Stimulated activated CD4-positive, alpha-beta T cell treated with anti-CD3 and anti-CD28 coated beads, Interleukin-4, amount 100 ng/mL, for 1 hour (primary cell): ENCODE measurements around the gene COL26A1.
A peak's percentile ranks its signal among the peaks of the same experiment; 100 is the strongest.
"Not testable (repeated sequence)": the region's sequence is repeated elsewhere in the genome, so short reads cannot be mapped to it uniquely, and the experiment has no call there.

Experiments used
- DNase-seq: peaks from one replicate; pipeline ENCODE4 v3.0.0-alpha.2; 2020

Gene COL26A1

DNA sequence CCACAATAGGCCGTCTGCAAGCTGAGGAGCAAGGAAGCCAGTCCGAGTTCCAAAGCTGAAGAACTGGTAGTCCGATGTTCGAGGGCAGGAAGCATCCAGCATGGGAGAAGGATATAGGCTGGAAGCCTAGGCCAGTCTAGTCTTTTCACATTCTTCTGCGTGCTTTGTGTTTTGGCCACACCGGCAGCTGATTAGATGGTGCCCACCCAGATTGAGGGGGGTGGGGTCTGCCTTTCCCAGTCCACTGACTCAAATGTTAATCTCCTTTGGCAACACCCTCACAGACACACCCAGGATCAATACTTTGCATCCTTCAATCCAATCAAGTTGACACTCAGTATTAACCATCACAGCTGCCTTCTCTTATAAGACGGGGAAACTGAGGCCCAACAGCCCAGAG lies 142.8 kb downstream of the COL26A1 start:
- DNase-seq: not testable (repeated sequence)

DNA sequence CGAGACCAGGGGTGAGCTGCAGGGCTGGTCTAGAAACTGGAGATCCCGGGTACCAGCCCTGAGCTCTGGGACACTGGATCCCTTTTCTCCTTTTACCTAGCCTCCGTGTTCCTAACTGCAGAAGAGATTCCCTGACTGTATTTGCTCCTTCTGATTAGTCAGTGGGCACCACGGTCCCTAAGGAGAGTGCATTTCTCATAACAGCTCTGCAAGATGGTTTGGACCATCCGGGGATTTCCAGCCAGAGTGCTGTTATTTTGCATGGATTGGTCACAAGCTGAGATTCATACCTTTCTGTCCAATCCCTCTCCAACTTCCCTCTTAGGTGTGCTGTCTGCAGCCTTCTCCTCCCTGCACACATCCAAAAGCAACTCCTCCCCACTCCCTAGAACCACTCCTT lies 143.9 kb downstream of the COL26A1 start:
- no peak for DNase-seq

DNA sequence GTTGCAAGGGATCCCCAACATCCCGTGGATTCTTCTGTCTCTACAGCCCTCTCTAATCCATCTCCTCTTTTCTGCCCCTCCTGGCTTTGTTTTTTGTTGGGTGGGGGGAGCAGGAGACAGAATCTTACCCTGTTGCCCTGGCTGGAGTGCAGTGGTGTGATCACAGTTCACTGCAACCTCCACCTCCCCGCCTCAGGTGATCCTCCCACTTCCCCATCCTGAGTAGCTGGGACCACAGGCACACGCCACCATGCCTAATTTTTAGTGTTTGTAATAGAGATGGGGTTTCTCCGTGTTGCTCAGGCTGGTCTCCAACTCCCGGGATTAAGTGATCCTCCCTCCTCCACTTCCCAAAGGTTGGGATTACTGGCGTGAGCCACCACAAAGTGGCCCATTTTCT lies 144.7 kb downstream of the COL26A1 start:
- DNase-seq: no peak

DNA sequence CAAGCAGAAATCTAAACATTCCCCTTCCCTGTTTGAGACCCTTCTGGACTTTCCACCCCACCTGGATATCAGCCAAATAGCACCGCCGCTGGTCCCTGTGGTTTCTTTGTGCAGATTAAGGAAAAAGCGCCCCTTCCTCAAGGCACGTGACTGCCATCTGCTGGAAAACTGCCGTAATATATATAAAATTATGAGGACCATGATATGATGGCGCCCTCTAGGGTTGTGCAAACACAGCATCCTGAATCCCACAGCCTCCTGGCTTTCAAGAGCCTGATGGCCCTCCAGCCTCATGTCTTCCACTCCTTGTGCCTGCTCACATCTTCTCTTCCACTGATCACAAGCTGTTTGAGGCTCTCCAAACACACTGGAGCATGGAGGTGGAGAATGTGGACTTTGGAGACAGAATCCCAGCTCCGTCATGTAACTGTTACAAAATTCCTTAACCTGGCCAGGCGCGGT lies 145.1 kb downstream of the COL26A1 start:
- peak; percentile 13 for DNase-seq

DNA sequence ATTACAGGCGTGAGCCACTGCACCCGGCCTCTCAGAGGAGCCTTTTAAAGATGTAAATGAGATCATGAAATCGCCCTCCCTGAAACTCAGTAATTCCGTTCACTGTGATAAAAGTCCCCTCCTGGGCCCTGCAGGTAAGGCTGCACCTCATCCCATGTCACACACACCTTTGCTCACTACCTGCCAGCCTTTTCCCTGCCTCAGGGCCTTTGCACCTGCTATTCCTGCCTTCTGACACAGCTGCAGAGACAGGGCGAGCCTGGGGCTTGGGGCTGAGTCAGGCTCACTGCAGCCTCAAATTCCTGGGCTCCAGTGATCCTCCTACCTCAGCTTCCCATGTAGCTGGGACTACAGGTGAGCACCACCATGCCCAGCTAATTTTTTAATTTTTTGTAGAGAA lies 147.6 kb downstream of the COL26A1 start:
- DNase-seq: no peak

DNA sequence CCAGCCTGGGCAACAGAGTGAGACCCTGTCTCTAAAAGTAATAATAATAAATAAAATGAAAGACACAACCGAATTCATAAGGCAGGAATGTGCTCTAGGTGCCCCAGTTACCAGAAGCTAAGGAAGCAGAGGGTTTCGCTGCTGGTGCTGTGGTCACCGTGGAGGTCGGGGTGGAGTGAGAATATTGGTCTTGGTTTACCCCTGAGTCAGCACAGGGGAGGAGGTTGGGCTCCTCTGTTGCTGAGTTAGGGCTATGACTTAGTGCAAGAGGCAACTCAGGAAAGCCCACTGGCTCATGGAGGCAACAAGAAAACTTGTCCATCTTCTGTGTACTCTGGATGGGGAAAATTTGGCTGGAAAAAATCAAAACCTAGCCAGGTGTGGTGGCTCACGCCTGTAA lies 149.3 kb downstream of the COL26A1 start:
- no peak for DNase-seq

DNA sequence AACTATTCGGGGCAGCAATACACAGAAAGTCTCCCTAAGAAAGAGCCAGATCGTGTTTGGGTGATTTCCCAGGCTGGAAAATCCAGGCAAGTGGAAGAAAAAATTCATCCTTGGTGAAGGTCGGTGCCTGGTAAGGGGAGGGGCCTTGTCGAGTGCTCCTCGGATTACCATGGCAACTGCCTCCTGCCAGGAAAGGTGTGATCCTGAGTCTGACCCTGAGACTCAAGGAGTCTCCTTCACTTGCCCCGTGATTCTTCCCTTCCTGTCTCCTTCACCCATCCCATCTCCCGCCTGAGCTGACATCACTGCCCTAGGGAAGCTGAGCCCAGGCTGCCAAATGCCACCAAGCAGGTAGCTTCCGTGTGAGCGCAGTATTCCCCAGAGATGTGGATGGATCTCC lies 154.2 kb downstream of the COL26A1 start:
- no peak for DNase-seq

DNA sequence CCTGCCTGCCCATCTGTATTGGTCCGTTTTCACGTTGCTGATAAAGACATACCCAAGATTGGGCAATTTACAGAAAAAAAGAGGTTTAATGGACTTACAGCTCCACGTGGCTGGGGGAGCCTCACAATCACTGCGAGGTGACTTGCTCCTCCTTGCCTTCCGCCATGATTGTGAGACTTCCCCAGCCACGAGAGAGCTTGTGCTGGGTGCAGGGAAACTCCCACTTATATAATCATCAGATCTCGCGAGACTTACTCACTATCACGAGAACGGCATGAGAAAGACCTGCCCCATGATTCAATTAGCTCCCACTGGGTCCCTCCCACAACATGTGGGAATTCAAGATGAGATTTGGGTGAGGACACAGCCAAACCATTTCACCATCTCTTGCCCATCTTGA lies 154.6 kb downstream of the COL26A1 start:
- no peak for DNase-seq

DNA sequence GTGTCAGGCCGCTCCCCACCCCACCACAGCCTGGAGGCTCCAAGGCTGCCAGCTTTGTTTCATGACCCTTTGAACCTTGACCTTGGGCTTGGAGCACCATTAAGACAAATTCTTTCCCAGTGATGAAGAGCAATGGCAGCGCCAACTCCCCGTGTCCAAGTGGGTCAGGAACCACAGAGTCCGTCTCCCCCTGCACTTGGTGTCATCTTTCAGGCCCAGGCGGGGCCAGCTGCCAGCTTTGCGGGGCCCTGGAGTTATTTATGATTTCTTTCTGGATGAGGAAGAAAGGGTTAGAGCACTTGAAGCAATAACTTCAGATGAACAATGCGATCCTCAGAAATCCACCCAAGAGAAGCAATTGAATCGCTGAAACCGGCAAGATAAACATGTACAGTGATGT lies 155.7 kb downstream of the COL26A1 start:
- DNase-seq: no peak

DNA sequence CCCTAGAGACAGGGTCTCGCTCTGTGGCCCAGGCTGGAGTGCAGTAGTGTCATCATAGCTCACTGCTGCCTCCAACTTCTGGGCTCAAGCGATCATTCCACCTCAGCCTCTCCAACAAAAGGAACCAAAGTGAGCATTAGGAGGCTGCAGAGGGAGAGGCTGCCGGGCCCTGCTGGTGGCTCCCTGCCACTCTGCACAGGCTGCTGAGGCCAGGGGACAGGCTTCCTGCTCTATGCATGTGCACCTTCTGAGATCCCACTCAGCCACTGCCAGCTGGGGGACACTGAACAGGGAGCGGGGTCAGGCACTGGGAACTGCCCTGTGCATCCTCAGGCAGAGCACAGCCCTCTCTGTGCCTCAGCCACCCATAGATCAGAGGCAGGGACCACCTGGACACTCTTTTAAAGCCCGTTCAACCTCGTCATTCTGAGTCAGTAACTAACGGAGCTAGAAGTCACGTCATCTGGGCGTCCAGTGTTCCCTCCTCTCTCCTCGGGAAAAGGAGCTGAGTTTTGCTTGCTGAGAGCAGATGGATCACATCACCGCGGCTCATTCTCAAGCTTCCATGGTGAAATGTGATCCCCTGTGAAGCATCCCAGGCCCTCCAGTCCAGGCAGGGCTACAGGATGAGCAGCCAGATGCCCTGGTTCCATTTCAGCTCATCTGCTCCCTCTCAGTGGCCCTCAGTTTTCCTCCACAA lies 156.8 kb downstream of the COL26A1 start:
- no peak for DNase-seq

DNA sequence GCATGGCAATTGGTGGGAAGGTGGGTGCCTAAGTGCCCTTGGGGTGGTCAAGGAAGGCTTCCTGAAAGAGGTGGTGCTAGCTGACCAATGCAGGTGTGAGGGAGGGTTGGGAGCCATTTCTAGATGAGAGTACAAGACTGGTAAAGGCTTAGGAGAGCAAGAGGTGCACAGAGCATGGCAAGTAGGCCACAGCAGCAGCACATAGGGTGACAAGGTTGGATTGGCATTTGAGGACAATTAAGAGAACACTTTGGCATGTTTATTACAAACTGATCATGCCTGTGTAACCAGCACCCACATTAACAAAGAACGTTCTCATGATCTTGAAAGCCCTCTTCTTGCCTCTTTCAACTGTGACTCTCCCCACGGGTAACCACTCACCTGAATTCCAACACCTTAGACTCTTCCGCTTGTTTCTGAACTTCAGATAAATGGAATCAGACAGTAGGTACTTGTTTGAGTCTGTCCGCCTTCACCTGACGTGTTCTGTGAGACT lies 158.8 kb downstream of the COL26A1 start:
- DNase-seq: no peak

DNA sequence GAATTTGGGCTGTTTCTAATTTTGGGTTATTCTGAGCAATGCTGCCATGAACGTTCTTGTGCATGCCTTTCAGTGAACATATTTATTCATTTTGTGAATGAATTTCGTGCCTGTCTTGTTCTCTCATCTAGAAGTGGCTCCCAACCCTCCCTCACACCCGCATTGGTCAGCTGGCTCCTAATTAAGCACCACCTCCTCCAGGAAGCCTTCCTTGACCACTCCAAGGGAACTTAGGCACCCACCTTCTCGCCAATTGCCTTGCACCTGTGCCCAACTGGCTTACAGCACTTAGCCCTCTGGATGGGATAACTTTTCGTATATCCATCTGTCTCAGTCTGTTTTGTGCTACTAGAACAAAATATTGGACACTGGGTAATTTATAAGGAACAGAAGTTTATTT lies 159.3 kb downstream of the COL26A1 start:
- DNase-seq: no peak

DNA sequence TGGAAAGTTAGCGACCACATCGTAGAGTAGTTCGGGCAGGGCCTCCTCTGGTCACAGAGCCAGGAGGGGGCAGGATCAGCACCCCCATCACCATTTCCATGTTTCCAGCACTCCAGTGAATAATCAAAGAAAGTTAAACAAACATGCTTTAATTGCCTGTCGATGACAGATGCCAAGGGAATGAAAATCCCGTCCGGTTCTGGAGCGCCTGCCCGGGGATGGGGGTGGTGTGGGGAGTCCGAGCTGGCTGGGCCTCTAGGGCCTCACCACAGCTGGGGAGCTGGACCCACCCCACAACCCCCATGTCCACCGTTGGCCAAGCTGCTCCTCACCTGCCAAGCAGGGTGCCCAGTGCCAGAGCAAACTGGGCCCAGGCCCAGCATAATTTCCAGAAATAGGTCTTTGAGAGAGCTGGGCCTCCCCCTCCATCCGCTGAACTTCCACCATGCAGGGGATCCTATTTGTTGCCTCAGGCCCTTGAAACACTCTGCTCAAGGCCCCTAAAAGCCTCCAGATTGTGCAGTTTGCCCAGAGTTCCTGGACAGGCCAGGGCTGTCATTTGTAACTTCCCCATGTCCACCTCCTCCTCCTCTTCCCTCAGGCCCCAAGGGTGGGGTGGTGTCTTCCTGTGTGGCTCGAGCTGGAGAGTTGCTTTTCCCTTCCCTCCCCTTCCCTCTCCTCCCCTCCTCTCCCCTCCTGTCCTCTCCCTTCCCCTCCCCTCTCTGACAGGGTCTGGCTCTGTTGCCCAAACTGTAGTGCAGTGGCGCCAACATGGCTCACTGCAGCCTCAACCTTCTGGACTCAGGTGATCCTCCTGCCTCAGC lies 165.4 kb downstream of the COL26A1 start:
- no peak for DNase-seq

DNA sequence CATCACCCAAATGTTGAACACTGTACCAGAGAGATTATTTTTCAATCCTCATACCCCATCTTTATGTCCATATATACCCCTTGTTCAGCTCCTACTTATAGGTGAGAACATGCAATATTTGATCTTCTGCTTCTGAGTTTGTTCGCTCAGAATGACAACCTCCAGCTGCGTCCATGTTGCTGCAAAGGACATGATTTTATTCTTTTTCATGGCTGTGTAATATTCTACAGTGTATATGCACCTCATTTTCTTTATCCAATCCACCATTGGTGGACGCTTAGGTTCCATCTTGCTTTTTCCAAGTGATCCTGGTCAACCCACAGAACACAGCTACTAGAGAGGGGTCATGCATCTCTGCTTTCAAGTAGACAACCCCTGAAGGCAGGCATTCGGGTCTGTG lies 166.9 kb downstream of the COL26A1 start:
- DNase-seq: no peak

DNA sequence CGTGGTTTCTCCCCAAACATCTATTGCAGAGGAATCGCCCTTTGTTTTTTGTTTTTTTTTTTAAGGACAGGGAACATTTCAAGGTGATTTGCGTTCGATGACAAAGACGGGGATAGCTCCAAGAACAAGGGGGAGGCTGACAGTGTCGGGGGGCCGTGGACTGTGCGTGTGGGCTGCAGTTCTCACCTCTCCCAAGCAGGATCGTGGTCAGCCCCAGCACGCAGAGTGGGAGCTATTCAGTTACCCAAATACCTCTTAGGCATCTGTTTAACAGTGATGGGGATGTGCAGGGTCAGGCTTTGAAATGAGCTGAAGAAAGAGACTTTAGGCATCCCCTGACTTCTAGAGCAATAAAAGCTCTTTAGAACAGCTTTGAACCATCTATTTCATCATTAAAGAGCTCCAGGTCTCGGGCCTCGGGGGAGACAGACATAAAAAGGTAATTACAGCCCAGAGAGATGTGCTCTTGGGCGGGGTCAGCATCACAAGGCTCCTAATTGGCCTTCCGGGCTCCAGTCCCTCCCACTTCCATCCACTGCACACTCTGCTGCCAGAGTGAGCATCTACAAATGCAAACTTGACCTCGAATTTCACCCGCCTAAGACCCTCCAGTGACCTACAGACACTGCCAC lies 169.2 kb downstream of the COL26A1 start:
- DNase-seq: no peak

DNA sequence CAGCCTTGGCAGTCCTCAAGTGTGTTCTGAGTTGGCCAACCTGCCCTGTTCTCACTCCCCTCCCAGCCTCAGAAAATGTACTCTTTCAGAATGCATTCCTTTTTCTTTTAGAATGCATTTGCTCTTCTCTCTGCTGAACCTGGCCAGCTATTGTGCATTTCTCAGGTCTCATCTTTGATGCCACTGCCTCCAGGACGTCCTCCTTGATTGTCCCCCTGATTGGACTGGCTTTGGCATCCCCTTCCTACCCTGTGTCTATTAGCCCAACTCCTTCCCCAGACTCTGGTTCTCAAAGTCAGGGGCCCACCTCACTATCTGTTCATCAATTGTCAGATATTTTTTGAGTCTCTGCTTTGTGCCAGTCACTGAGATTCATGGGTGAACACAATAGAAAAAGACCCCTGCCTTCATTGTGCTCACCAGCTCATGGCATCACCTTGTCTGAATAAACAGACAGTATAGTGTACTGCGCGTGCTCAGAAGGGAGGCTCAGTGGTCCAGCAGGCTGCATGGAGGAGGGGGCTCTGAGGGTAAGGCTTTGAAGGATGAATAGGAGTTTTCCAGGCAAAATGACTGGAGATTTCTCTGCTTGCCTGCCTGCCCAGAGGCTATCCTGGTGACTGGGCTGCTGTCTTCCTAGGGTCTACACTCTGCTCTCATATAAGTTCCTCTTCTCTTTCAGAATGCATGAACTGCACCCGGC lies 169.9 kb downstream of the COL26A1 start:
- DNase-seq: no peak

DNA sequence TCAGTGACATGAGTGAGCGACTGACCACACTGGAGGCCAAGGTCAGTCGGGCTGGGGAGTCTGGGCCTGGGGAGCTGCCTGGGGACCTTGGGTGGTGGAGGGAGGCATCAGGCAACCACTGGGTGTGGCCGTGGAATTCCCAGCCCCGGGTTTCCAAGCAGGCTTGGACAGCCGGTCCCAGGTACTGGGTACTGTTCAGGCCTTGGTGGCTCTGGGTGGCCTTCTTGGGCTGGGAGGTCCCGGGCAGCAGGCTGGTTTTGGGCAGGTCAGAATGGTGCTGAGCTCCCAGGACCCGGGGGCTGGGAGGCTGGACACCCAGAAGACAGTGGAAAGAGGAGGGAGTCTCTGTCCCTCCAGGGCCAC lies 170.4 kb downstream of the COL26A1 start:
- no peak for DNase-seq

DNA sequence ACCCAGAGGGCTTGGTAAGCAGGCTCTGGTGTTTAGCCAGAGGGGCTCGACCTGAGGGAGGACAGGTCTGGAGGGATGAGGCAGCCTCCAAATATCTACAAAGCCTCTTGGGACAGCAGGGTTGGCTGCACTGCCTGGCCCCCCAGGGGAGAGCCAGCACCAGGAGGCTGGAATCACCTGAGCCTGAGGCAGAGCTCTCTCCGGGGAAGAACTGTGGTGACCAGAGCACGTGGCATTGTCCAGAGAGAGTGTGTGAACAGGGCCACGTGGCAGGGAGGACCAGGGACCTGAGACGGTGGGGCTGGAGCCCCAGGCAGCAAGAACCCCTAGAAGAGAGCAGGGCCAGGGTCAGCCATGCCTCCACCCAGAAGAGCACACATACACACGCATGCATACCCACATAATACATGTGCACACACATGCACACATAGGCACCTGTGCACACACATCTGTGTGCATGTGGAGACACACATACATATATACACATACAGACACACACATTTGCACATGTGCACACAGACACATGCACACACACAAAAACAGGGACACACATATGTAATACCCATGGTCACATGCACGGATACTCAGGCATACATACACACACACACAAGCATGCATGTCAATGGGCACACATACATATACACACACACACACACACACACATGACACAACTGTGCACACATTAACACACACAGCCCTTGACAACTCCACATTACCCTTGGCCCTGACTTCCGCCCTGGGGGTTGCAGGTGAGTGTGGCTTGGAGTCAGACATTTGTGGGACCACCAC lies 171.5 kb downstream of the COL26A1 start:
- DNase-seq: no peak

DNA sequence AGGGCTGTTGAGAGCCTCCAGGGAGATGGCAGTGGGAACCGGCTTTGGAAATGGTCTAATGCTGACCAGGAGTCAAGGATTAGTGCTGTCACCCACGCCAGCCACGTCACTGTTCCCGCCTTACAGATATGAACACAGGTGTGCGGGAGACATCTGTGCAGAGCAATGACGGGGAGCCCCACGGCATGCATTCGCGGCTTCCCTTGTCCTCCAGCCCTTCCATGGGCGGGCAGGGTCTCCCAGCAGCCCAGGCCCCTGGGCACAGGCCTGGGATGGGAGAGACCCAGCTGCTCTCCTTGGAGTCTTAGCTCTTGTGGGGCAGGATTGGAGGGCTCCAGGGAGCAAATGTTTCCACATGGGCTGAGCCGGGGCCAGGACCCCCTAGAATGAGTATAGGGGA lies 172.2 kb downstream of the COL26A1 start:
- no peak for DNase-seq

DNA sequence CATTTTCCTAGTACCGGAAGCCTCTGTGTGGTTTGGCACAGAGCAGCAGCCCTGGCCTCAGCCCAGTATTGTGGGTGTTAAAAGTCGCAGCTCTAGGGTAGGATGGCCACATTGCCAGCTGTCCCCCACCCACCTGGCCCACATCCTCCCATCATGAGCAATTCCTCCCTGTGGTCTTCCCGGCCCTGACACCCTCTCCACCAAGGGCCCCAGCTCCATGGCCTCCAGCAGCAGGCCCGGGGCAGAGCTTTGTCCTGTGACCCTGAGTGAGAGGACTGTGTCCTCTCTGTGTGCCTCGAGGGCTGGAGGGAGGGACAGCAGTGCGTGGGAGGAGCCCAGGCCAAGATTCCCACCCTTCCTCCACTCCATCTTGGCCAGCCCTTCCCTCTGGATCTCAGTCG lies 172.7 kb downstream of the COL26A1 start:
- DNase-seq: no peak

DNA sequence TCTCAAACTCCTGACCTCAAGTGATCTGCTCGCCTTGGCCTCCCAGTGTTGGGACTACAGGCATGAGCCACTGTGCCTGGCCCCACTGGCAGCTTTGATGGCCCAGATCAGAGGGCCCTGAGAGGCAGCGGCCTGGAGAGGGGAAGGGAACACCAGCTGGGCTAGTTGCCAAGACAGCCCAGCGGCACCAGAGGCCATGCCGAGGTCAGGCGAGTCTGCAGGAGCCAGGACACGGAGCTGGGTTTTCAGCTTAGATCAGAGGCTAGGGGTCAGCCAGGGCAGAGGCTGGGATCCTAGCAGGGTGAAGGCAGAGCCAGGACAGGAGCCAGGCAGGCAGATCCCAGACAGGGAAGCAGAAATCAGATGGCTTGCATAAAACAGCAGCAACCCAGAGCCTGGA lies 173.6 kb downstream of the COL26A1 start:
- no peak for DNase-seq

DNA sequence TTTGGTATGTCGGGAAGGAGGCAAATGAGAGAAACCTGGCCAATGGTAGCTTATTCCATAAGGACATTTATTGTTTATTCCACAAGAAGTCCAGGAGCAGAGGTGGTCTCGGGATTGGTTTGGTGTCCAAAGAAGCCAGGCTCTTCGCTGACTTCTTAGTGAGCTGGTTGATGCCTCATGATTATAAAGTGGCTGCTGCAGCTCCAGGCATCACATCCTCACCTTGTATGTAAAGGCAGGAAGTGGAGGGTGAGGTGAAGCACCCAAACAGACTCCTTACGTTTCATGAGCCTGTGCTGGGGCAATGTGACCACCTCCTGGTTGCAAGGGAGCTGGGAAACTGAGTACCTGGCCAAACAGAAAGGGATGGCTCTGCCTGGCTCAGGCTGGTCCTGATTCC lies 174.0 kb downstream of the COL26A1 start:
- no peak for DNase-seq
